Stimulated activated effector memory CD8-positive, alpha-beta T cell treated with anti-CD3 and anti-CD28 coated beads, Interleukin-12 subunit alpha, Interleukin-12 subunit beta, amount 100 ng/mL, for 72 hours (primary cell): ENCODE results near the gene TP53TG3B.
"Not testable (repeated sequence)": the region's sequence is repeated elsewhere in the genome, so short reads cannot be mapped to it uniquely, and the experiment has no call there.

ENCODE experiments used
- ATAC-seq: fragments of 150-1000 bp; cut with Tn5 transposase; 2 replicates; pipeline ENCODE4 v1.10.0; 2021
- DNase-seq, 2 donors: peaks; one replicate each; pipeline ENCODE4 v3.0.0; 2021 to 2022; ENCODE audit warnings: low spot score in 2 of 2
- H3K27ac Mint-ChIP-seq: one replicate; pipeline ENCODE4 v1.8.0; 2022; ENCODE audit warnings: mild to moderate bottlenecking, mixed read lengths
- H3K36me3 Mint-ChIP-seq: one replicate; pipeline ENCODE4 v1.8.0; 2022; ENCODE audit warnings: mild to moderate bottlenecking, mixed read lengths
- H3K4me1 Mint-ChIP-seq: one replicate; pipeline ENCODE4 v1.8.0; 2022; ENCODE audit warnings: mixed read lengths
- H3K4me3 Mint-ChIP-seq: one replicate; pipeline ENCODE4 v1.8.0; 2022; ENCODE audit warnings: mild to moderate bottlenecking, mixed read lengths
- H3K9me3 Mint-ChIP-seq: one replicate; pipeline ENCODE4 v1.8.0; 2022; ENCODE audit warnings: mixed read lengths

The TP53TG3B gene, protein sequence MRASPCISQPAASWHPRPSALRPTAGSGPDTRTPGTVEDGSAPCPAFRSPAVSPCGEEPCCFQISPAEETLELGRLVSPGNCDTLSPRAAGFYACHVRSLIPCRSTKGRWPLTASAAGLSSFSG

DNA sequence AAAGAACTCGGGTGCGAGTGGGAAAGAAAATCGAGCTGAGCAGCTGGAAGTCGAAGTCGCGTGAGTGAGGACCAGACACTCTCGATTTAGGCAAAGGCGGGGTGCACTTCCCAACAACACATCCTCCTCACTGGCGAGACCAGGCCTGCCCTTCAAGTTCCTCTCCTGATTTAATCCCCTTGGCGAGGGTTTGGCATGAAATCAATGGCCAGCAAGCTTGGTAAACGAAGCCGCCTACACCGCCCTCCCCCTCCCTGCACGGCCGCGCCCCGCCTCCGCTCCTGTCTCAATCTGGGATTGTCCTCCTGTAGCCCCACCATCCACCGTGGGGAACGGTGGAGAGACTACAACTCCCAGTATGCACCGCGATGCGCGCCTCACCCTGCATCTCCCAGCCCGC, at the start of gene TP53TG3B:
TSS of gene TP53TG3B (plus strand) at position 301 of the 400 bp plus-strand sequence. CDS start at position 369, 68 bp downstream.
- ATAC-seq, DNase-seq, H3K4me1 Mint-ChIP-seq, H3K36me3 Mint-ChIP-seq, H3K9me3 Mint-ChIP-seq, H3K27ac Mint-ChIP-seq, H3K4me3 Mint-ChIP-seq: not testable (repeated sequence)

DNA sequence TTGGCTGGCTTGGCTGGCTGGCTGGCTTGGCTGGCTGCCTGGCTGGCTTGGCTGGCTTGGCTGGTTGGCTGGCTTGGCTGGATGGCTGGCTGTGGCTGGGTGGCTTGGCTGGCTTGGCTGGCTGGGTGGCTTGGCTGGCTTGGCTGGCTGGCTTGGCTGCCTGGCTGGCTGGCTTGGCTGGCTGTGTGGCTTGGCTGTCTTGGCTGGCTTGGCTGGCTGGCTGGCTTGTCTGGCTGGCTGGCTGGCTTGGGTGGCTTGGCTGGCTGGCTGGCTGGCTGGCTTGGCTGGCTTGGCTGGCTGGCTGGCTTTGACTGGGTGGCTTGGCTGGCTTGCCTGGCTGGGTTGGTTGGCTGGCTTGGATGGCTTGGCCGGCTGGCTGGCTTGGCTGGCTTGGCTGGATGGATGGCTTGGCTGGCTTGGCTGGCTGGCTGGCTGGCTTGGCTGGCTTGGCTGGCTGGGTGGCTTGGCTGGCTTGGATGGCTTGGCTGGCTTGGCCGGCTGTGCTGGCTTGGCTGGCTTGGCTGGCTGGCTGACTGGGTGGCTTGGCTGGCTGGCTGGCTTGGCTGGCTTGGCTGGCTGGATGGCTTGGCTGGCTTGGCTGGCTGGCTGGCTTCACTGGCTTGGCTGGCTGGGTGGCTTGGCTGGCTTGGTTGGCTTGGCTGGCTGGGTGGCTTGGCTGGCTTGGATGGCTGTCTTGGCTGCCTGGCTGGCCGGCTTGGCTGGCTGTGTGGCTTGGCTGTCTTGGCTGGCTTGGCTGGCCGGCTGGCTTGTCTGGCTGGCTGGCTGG, 24.2 kb upstream of the TP53TG3B start:
- not testable (repeated sequence) for H3K4me1 Mint-ChIP-seq, H3K9me3 Mint-ChIP-seq, H3K27ac Mint-ChIP-seq, H3K4me3 Mint-ChIP-seq, H3K36me3 Mint-ChIP-seq, ATAC-seq
- peak; percentile 42 to 72 for DNase-seq

DNA sequence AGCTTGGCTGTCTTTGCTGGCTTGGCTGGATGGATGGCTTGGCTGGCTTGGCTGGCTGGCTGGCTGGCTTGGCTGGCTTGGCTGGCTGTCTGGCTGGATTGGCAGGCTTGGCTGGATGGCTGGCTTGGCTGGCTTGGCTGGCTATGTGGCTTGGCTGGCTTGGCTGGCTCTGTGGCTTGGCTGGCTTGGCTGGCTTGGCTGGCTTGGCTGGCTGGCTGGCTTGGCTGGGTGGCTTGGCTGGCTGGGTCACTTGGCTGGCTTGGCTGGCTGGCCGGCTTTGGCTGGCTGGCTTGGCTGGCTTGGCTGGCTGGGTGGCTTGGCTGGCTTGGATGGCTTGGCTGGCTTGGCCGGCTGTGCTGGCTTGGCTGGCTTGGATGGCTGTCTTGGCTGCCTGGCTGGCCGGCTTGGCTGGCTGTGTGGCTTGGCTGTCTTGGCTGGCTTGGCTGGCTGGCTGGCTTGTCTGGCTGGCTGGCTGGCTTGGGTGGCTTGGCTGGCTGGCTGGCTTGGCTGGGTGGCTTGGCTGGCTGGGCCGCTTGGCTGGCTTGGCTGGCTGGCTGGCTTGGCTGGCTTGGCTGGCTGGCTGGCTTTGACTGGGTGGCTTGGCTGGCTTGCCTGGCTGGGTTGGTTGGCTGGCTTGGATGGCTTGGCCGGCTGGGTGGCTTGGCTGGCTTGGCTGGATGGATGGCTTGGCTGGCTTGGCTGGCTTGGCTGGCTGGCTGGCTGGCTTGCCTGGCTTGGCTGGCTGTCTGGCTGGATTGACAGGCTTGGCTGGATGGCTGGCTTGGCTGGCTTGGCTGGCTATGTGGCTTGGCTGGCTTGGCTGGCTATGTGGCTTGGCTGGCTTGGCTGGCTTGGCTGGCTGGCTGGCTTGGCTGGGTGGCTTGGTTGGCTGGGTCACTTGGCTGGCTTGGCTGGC, 22.8 kb upstream of the TP53TG3B start:
- ATAC-seq, H3K36me3 Mint-ChIP-seq, H3K9me3 Mint-ChIP-seq, H3K27ac Mint-ChIP-seq, H3K4me1 Mint-ChIP-seq, H3K4me3 Mint-ChIP-seq: not testable (repeated sequence)
- DNase-seq, result peak; percentile 40 to 74

DNA sequence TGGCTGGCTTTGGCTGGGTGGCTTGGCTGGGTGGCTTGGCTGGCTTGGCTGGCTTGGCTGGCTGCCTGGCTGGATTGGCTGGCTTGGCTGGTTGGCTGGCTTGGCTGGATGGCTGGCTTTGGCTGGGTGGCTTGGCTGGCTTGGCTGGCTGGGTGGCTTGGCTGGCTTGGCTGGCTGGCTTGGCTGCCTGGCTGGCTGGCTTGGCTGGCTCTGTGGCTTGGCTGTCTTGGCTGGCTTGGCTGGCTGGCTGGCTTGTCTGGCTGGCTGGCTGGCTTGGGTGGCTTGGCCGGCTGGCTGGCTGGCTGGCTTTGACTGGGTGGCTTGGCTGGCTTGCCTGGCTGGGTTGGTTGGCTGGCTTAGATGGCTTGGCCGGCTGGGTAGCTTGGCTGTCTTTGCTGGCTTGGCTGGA, 22.1 kb upstream of the TP53TG3B start:
- not testable (repeated sequence) for ATAC-seq, H3K4me3 Mint-ChIP-seq, H3K4me1 Mint-ChIP-seq, H3K36me3 Mint-ChIP-seq, H3K27ac Mint-ChIP-seq, H3K9me3 Mint-ChIP-seq
- peak; percentile 26 to 61 for DNase-seq

DNA sequence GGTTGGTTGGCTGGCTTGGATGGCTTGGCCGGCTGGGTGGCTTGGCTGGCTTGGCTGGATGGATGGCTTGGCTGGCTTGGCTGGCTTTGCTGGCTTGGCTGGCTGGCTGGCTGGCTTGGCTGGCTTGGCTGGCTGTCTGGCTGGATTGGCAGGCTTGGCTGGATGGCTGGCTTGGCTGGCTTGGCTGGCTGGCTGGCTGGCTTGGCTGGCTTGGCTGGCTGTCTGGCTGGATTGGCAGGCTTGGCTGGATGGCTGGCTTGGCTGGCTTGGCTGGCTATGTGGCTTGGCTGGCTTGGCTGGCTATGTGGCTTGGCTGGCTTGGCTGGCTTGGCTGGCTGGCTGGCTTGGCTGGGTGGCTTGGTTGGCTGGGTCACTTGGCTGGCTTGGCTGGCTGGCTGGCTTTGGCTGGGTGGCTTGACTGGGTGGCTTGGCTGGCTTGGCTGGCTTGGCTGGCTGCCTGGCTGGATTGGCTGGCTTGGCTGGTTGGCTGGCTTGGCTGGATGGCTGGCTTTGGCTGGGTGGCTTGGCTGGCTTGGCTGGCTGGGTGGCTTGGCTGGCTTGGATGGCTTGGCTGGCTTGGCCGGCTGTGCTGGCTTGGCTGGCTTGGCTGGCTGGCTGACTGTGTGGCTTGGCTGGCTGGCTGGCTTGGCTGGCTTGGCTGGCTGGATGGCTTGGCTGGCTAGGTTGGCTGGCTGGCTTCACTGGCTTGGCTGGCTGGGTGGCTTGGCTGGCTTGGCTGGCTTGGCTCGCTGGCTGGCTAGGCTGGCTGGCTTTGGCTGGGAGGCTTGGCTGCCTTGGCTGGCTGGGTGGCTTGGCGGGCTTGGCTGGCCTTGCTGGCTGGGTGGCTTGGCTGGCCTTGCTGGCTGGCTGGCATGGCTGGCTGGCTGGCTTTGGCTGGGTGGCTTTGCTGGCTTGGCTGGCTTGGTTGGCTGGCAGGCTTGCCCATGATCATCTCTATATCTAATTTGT, 21.3 kb upstream of the TP53TG3B start:
- H3K36me3 Mint-ChIP-seq, H3K27ac Mint-ChIP-seq, H3K4me3 Mint-ChIP-seq, H3K9me3 Mint-ChIP-seq, H3K4me1 Mint-ChIP-seq: not testable (repeated sequence)
- ATAC-seq, result peak; percentile 72
- DNase-seq, result peak; percentile 36 to 67
